Measurements from ENCODE around the gene PDZRN4. TPM values are rescaled to one million over a fixed set of nuclear protein-coding genes. Genes with fewer than 3 reads are reported as not detected.

Gene PDZRN4
- total and polyA plus RNA-seq, 5 experiments from 2014 or later: not detected

- H3K4me3 Mint-ChIP-seq: no peak overlapping the region
- peaks cover 0 to 9% (median 4%) of the 10 kb centered on the region in 5 donors for H3K27me3 Mint-ChIP-seq
- H3K36me3 Mint-ChIP-seq: no peaks in the 10 kb centered on the region
- H3K27ac Mint-ChIP-seq: no peak overlapping the region
- DNase-seq (no peak), ATAC-seq (no peak)
- H3K9me3 Mint-ChIP-seq: peaks cover 0 to 4% (median 0%) of the 10 kb centered on the region in 9 donors
- no peaks in the 10 kb centered on the region for H3K4me1 Mint-ChIP-seq
- POLR2A ChIA-PET: no interaction called here
These were observed 368.1 kb downstream of the PDZRN4 start for GRCh38 chr12:41556176-41556575.

- POLR2A ChIA-PET: no interaction called here
- H3K4me3 Mint-ChIP-seq: no peak overlapping the region
- peaks cover 0 to 6% (median 4%) of the 10 kb centered on the region in 5 donors for H3K27me3 Mint-ChIP-seq
- no peak for DNase-seq
- no peaks in the 10 kb centered on the region for H3K36me3 Mint-ChIP-seq
- no peak overlapping the region for H3K27ac Mint-ChIP-seq
- H3K9me3 Mint-ChIP-seq: peaks cover 0 to 4% (median 0%) of the 10 kb centered on the region in 9 donors
- no peaks in the 10 kb centered on the region for H3K4me1 Mint-ChIP-seq
- ATAC-seq: no peak
These were observed 369.2 kb downstream of the PDZRN4 start for GRCh38 chr12:41557344-41557743.

- no peak overlapping the region for H3K27ac Mint-ChIP-seq
- H3K9me3 Mint-ChIP-seq: peaks cover 0 to 4% (median 0%) of the 10 kb centered on the region in 9 donors
- peaks cover 0 to 2% (median 0%) of the 10 kb centered on the region in 5 donors for H3K27me3 Mint-ChIP-seq
- POLR2A ChIA-PET: no interaction called here
- ATAC-seq (no peak), DNase-seq (no peak)
- H3K4me1 Mint-ChIP-seq: no peaks in the 10 kb centered on the region
- no peaks in the 10 kb centered on the region for H3K36me3 Mint-ChIP-seq
- no peak overlapping the region for H3K4me3 Mint-ChIP-seq
These were observed 370.6 kb downstream of the PDZRN4 start for GRCh38 chr12:41558671-41559070.

- Mint-ChIP-seq H3K27me3 (peaks cover 0 to 2% (median 0%) of the 10 kb centered on the region in 5 donors), H3K4me3 (no peak overlapping the region), H3K27ac (no peak overlapping the region), H3K9me3 (peaks cover 0 to 4% (median 0%) of the 10 kb centered on the region in 9 donors), H3K4me1 (no peaks in the 10 kb centered on the region), H3K36me3 (no peaks in the 10 kb centered on the region)
- POLR2A ChIA-PET: no interaction called here
- no peak for ATAC-seq
- no peak for DNase-seq
These were observed 374.9 kb downstream of the PDZRN4 start for GRCh38 chr12:41563051-41563450.

- Mint-ChIP-seq H3K36me3 (no peaks in the 10 kb centered on the region), H3K27ac (no peak overlapping the region), H3K4me1 (no peaks in the 10 kb centered on the region), H3K9me3 (peaks cover 0 to 4% (median 0%) of the 10 kb centered on the region in 9 donors), H3K27me3 (peaks cover 0 to under 1% (median 0%) of the 10 kb centered on the region in 5 donors), H3K4me3 (no peak overlapping the region)
- POLR2A ChIA-PET: no interaction called here
- no peak for ATAC-seq
- no peak for DNase-seq
These were observed 376.7 kb downstream of the PDZRN4 start for GRCh38 chr12:41564816-41565215.

- H3K27ac Mint-ChIP-seq: no peak overlapping the region
- H3K36me3 Mint-ChIP-seq: no peaks in the 10 kb centered on the region
- H3K4me3 Mint-ChIP-seq: no peak overlapping the region
- no peak for ATAC-seq
- no peaks in the 10 kb centered on the region for H3K4me1 Mint-ChIP-seq
- no peaks in the 10 kb centered on the region for H3K9me3 Mint-ChIP-seq
- H3K27me3 Mint-ChIP-seq: no peaks in the 10 kb centered on the region
- POLR2A ChIA-PET: no interaction called here
- DNase-seq: no peak
These were observed 378.6 kb downstream of the PDZRN4 start for GRCh38 chr12:41566703-41567102.

- no peaks in the 10 kb centered on the region for H3K36me3 Mint-ChIP-seq
- no peak overlapping the region for H3K27ac Mint-ChIP-seq
- no peaks in the 10 kb centered on the region for H3K4me1 Mint-ChIP-seq
- DNase-seq (no peak), ATAC-seq (no peak)
- POLR2A ChIA-PET: no interaction called here
- no peaks in the 10 kb centered on the region for H3K9me3 Mint-ChIP-seq
- H3K27me3 Mint-ChIP-seq: no peaks in the 10 kb centered on the region
- no peak overlapping the region for H3K4me3 Mint-ChIP-seq
These were observed 385.3 kb downstream of the PDZRN4 start for GRCh38 chr12:41573445-41573844.

GRCh38 chr12:41576925-41577324 lies 388.8 kb downstream of the PDZRN4 start:
- POLR2A ChIA-PET: no interaction called here
- Mint-ChIP-seq H3K4me3 (no peak overlapping the region), H3K4me1 (no peaks in the 10 kb centered on the region), H3K27ac (no peak overlapping the region), H3K36me3 (no peaks in the 10 kb centered on the region), H3K9me3 (no peaks in the 10 kb centered on the region), H3K27me3 (peaks cover 0 to 11% (median 0%) of the 10 kb centered on the region in 5 donors)
- ATAC-seq (no peak), DNase-seq (no peak)

- H3K4me1 Mint-ChIP-seq: no peaks in the 10 kb centered on the region
- H3K36me3 Mint-ChIP-seq: no peaks in the 10 kb centered on the region
- DNase-seq (no peak), ATAC-seq (no peak)
- POLR2A ChIA-PET: no interaction called here
- no peak overlapping the region for H3K4me3 Mint-ChIP-seq
- H3K9me3 Mint-ChIP-seq: no peaks in the 10 kb centered on the region
- H3K27ac Mint-ChIP-seq: no peak overlapping the region
- peaks cover 0 to 16% (median 0%) of the 10 kb centered on the region in 5 donors for H3K27me3 Mint-ChIP-seq
These were observed 389.9 kb downstream of the PDZRN4 start for GRCh38 chr12:41577995-41578394.

GRCh38 chr12:41585784-41586183 lies 397.7 kb downstream of the PDZRN4 start:
- no peak for DNase-seq
- Mint-ChIP-seq H3K9me3 (no peaks in the 10 kb centered on the region), H3K36me3 (no peaks in the 10 kb centered on the region), H3K27ac (no peak overlapping the region), H3K27me3 (peaks cover 0 to 16% (median 0%) of the 10 kb centered on the region in 5 donors), H3K4me3 (no peak overlapping the region), H3K4me1 (no peaks in the 10 kb centered on the region)
- POLR2A ChIA-PET: no interaction called here
- ATAC-seq: no peak

- no peaks in the 10 kb centered on the region for H3K9me3 Mint-ChIP-seq
- H3K27ac Mint-ChIP-seq: no peak overlapping the region
- DNase-seq (no peak), ATAC-seq (no peak)
- H3K36me3 Mint-ChIP-seq: no peaks in the 10 kb centered on the region
- POLR2A ChIA-PET: no interaction called here
- no peaks in the 10 kb centered on the region for H3K4me1 Mint-ChIP-seq
- no peak overlapping the region for H3K4me3 Mint-ChIP-seq
- peaks cover 0 to 5% (median 0%) of the 10 kb centered on the region in 5 donors for H3K27me3 Mint-ChIP-seq
These were observed 399.5 kb downstream of the PDZRN4 start for GRCh38 chr12:41587574-41587973.

- ATAC-seq (no peak), DNase-seq (no peak)
- Mint-ChIP-seq H3K4me3 (no peak overlapping the region), H3K4me1 (no peaks in the 10 kb centered on the region), H3K27ac (no peak overlapping the region), H3K27me3 (peaks cover 0 to 4% (median 0%) of the 10 kb centered on the region in 5 donors), H3K36me3 (no peaks in the 10 kb centered on the region), H3K9me3 (no peaks in the 10 kb centered on the region)
- POLR2A ChIA-PET: no interaction called here
These were observed 401.8 kb downstream of the PDZRN4 start for GRCh38 chr12:41589878-41590277.

GRCh38 chr12:41596190-41596589 lies 408.1 kb downstream of the PDZRN4 start:
- no peak for ATAC-seq
- Mint-ChIP-seq H3K4me1 (no peaks in the 10 kb centered on the region), H3K9me3 (no peaks in the 10 kb centered on the region), H3K4me3 (no peak overlapping the region), H3K27ac (no peak overlapping the region), H3K27me3 (peaks cover 0 to 2% (median 0%) of the 10 kb centered on the region in 5 donors), H3K36me3 (no peaks in the 10 kb centered on the region)
- POLR2A ChIA-PET: no interaction called here
- no peak for DNase-seq

GRCh38 chr12:41604830-41605229 lies 416.7 kb downstream of the PDZRN4 start:
- POLR2A ChIA-PET: no interaction called here
- Mint-ChIP-seq H3K36me3 (no peaks in the 10 kb centered on the region), H3K9me3 (peaks cover 0 to 5% (median 0%) of the 10 kb centered on the region in 9 donors), H3K27me3 (peaks cover 0 to 1% (median 0%) of the 10 kb centered on the region in 5 donors), H3K4me1 (no peaks in the 10 kb centered on the region), H3K27ac (no peak overlapping the region), H3K4me3 (no peak overlapping the region)
- ATAC-seq: no peak
- DNase-seq: no peak
